A549 (cell line): ENCODE data around the gene RESF1. TPM values are rescaled to one million over a fixed set of nuclear protein-coding genes. Genes with fewer than 3 reads are reported as not detected.

Experiments
- ATAC-seq, 2 experiments: fragments of 200-7000 bp in 1 of 2; fragments of >200 bp in 1 of 2; cut with Nextera tagmentation in 1 of 2; cut with Tn5 transposase in 1 of 2; 3 replicates each; pipeline versions ENCODE4 v1.8.0 to v1.9.1; 2018 to 2020; ENCODE audit warnings: mild to moderate bottlenecking in 1 of 2, moderate library complexity in 1 of 2
- CTCF ChIA-PET: fragments of 300-600 bp; sonication (Branson Sonifier 250); formaldehyde crosslinking; extraction: SDS; loops from one replicate; lab custom pipeline; 2021; ENCODE audit warnings: antibody characterized with exemption, inconsistent platforms; lab: Yijun Ruan, JAX
- POLR2A ChIA-PET: fragments of 350-600 bp; formaldehyde crosslinking; extraction: SDS; loops from one replicate; lab custom pipeline; 2021; ENCODE audit warnings: antibody characterized with exemption, inconsistent platforms; lab: Yijun Ruan, JAX
- DNase-seq, 2 experiments: peaks; one replicate each; pipeline versions ENCODE4 v3.0.0 to v3.0.0-alpha.2; 2011 to 2016; ENCODE audit warnings: low read depth in 1 of 2, low spot score in 1 of 2
- FAIRE-seq: peaks from 2 replicates; lab custom pipeline; 2011; peaks lifted over from hg19 to GRCh38; lab: Jason Lieb, UNC
- H3K27ac ChIP-seq, 2 experiments: fragments of >200 bp; sonication (Bioruptor Twin); formaldehyde crosslinking; 3 replicates each; pipeline ENCODE4 v1.5.1; 2016 to 2017
- H3K4me1 ChIP-seq: fragments of >200 bp; sonication (Bioruptor Twin); formaldehyde crosslinking; 3 replicates; pipeline ENCODE4 v1.6.1; 2016
- H3K4me2 ChIP-seq: fragments of >200 bp; sonication (Bioruptor Twin); formaldehyde crosslinking; 3 replicates; pipeline ENCODE4 v1.6.1; 2016
- H3K4me3 ChIP-seq: fragments of >200 bp; sonication (Bioruptor Twin); formaldehyde crosslinking; 3 replicates; pipeline ENCODE4 v1.5.1; 2016
- H3K9me3 ChIP-seq: fragments of >200 bp; sonication (Bioruptor Twin); formaldehyde crosslinking; 3 replicates; pipeline ENCODE4 v1.6.1; 2016
- CBX2 ChIP-seq: fragments of 200-600 bp; sonication (generic); IDR thresholded peaks from 2 replicates; pipeline ENCODE4 v1.6.1; 2016; ENCODE audit warnings: low read depth, mild to moderate bottlenecking, borderline replicate concordance
- CEBPB ChIP-seq, 2 experiments: fragments of >200 bp in 1 of 2; sonication (Bioruptor Twin) in 1 of 2; formaldehyde crosslinking in 1 of 2; IDR thresholded peaks; 2 replicates each; pipeline ENCODE4 v1.6.1; 2012 to 2016
- CHD2 ChIP-seq: fragments of 150-350 bp; IDR thresholded peaks from 2 replicates; pipeline ENCODE4 v1.6.1; 2014; ENCODE audit warnings: low read length; ENCODE audit not compliant: partially characterized antibody
- EHF ChIP-seq: fragments of 250-450 bp; sonication (Bioruptor Pico); IDR thresholded peaks from 2 replicates; pipeline ENCODE4 v1.5.0; 2020; ENCODE audit warnings: mild to moderate bottlenecking
- EHMT2 ChIP-seq: fragments of 200-600 bp; sonication (generic); IDR thresholded peaks from 2 replicates; pipeline ENCODE4 v1.6.1; 2016; ENCODE audit warnings: antibody characterized with exemption, low read depth, mild to moderate bottlenecking, moderate library complexity
- EP300 ChIP-seq, 2 experiments: fragments of >200 bp; sonication (Bioruptor Twin); formaldehyde crosslinking; IDR thresholded peaks; 2 replicates in 1 of 2; 3 replicates in 1 of 2; pipeline ENCODE4 v1.6.1; 2016 to 2017
- FOSB ChIP-seq: fragments of 250-450 bp; sonication (Bioruptor Pico); IDR thresholded peaks from 2 replicates; pipeline ENCODE4 v1.5.0; 2020; ENCODE audit warnings: mild to moderate bottlenecking, moderate library complexity
- JUNB ChIP-seq: fragments of >200 bp; sonication (Bioruptor Twin); formaldehyde crosslinking; IDR thresholded peaks from 2 replicates; pipeline ENCODE4 v1.6.1; 2016
- KDM1A ChIP-seq: fragments of 200-600 bp; sonication (generic); IDR thresholded peaks from 2 replicates; pipeline ENCODE4 v1.6.1; 2016; ENCODE audit warnings: low read depth, mild to moderate bottlenecking
- MAZ ChIP-seq: fragments of 150-350 bp; IDR thresholded peaks from 2 replicates; pipeline ENCODE4 v1.6.1; 2014; ENCODE audit warnings: antibody characterized with exemption, low read depth, low read length, borderline replicate concordance
- MYC ChIP-seq: IDR thresholded peaks from 2 replicates; pipeline ENCODE4 v1.6.1; 2012; ENCODE audit warnings: mild to moderate bottlenecking, inconsistent platforms, low read length, improper control_type of control experiment, borderline replicate concordance
- NFE2L2 ChIP-seq: fragments of 150-350 bp; conservative IDR thresholded peaks from 2 replicates; pipeline ENCODE4 v1.6.1; 2014; ENCODE audit warnings: low read length
- NR3C1 ChIP-seq: fragments of >200 bp; sonication (Bioruptor Twin); formaldehyde crosslinking; IDR thresholded peaks from 3 replicates; pipeline ENCODE4 v1.6.1; 2017
- POLR2A ChIP-seq: IDR thresholded peaks from 2 replicates; pipeline ENCODE4 v1.6.1; 2012; ENCODE audit warnings: mild to moderate bottlenecking, low read length
- RAD21 ChIP-seq, 2 experiments: fragments of >200 bp in 1 of 2; sonication (Bioruptor Twin) in 1 of 2; formaldehyde crosslinking in 1 of 2; IDR thresholded peaks in 1 of 2; conservative IDR thresholded peaks in 1 of 2; 2 replicates in 1 of 2; 3 replicates in 1 of 2; pipeline ENCODE4 v1.6.1; 2012 to 2018; ENCODE audit warnings: inconsistent platforms in 1 of 2
- ZC3H11A ChIP-seq: fragments of 450-650 bp; IDR thresholded peaks from 2 replicates; pipeline ENCODE4 v1.6.1; 2014; ENCODE audit warnings: antibody characterized with exemption, mild to moderate bottlenecking
- ZNF302 ChIP-seq: fragments of 250-450 bp; sonication (Bioruptor Pico); IDR thresholded peaks from 2 replicates; pipeline ENCODE4 v1.9.0; 2021; ENCODE audit warnings: inconsistent platforms, mild to moderate bottlenecking, moderate library complexity
- WGBS: methylation state at CpG from one replicate; pipeline ENCODE4 v1.1.6; 2017; ENCODE audit errors: missing lambda C conversion rate; 5-methylcytosine and 5-hydroxymethylcytosine counted together
- polyA plus RNA-seq, 4 experiments: library from polyadenylated mRNA; depleted of rRNA in 3 of 4; stranded (reverse); fragments of >200 nt; fragmentation: RNase III in 1 of 4; extraction: RNeasy Plus Mini Kit Qiagen cat#74134 plus additional on column Dnase treatment in 1 of 4; gene quantifications; 2 replicates in 3 of 4; 3 replicates in 1 of 4; pipeline ENCODE4 v1.2.3, GENCODE V29; 2011 to 2017
- TF ChIP-seq, protein P1 (sequence below): IDR thresholded peaks from 2 replicates; pipeline ENCODE4 v1.6.1; 2012
- TF ChIP-seq, protein P2 (sequence below): fragments of 150-350 bp; IDR thresholded peaks from 2 replicates; pipeline ENCODE4 v1.6.1; 2014; ENCODE audit warnings: low read depth, mild to moderate bottlenecking, low read length
- TF ChIP-seq, protein P3 (sequence below): fragments of >200 bp; sonication (Bioruptor Twin); formaldehyde crosslinking; IDR thresholded peaks from 3 replicates; pipeline ENCODE4 v1.6.1; 2016
- TF ChIP-seq, protein P4 (sequence below): fragments of >200 bp; sonication (Bioruptor Twin); formaldehyde crosslinking; IDR thresholded peaks from 3 replicates; pipeline ENCODE4 v1.5.1; 2016

RESF1 gene
- polyA plus RNA-seq, 2 of the 4 experiments (the other 2 are of a cell fraction): 17.5 to 45.4 TPM

DNA sequence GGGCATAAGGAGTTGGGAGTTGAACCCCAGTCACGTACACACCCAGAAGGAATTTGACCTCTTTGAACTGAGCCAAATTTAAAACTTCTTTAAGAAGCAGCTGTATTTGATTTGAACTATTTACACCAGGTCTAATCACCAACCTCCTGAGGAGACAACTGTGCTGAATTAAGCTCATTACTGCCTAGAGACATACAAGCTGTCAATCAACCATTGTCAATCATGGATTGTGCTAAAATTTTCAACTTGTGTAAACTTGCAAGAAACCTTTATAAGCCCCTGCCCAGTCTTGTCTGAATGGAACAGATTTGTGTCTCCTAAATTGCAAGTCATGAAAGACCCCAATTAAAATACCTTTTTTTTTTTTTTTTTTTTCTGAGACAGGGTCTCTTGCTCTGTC, 44.3 kb upstream of the RESF1 start:
- TF ChIP-seq NFE2L2 (peak; percentile 51; the same call in 1 of the 2 replicates), ZC3H11A (no peak), EP300 (IDR thresholded peaks at IDR 0.05) (no peak), MAZ (no peak), EHMT2 (no peak)
- TF ChIP-seq, protein P1, sequence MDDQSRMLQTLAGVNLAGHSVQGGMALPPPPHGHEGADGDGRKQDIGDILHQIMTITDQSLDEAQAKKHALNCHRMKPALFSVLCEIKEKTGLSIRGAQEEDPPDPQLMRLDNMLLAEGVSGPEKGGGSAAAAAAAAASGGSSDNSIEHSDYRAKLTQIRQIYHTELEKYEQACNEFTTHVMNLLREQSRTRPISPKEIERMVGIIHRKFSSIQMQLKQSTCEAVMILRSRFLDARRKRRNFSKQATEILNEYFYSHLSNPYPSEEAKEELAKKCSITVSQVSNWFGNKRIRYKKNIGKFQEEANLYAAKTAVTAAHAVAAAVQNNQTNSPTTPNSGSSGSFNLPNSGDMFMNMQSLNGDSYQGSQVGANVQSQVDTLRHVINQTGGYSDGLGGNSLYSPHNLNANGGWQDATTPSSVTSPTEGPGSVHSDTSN: no peak
- H3K9me3 ChIP-seq: 0 out of 3 replicates have a peak, but pooled peaks cover 5% of the 10 kb centered on the region
- FAIRE-seq: no peak
- POLR2A ChIA-PET: interaction anchor here (0.7 kb wide), 2 partner anchors 13 to 15 kb away, joined by 3 to 4 read pairs; no protein-coding TSS in a partner anchor
- CTCF ChIA-PET: interaction anchor here (1.3 kb wide), 1 partner anchor 233 kb away, joined by 3 read pairs; no protein-coding TSS in a partner anchor
- H3K4me1 ChIP-seq: no peaks in the 10 kb centered on the region
- ATAC-seq: no peak
- H3K27ac ChIP-seq: no peak overlapping the region
- no peak overlapping the region for H3K4me3 ChIP-seq
- no peak overlapping the region for H3K4me2 ChIP-seq
- WGBS: 49% methylated on average over 1 of the region's 1 CpG
- DNase-seq: no peak

DNA sequence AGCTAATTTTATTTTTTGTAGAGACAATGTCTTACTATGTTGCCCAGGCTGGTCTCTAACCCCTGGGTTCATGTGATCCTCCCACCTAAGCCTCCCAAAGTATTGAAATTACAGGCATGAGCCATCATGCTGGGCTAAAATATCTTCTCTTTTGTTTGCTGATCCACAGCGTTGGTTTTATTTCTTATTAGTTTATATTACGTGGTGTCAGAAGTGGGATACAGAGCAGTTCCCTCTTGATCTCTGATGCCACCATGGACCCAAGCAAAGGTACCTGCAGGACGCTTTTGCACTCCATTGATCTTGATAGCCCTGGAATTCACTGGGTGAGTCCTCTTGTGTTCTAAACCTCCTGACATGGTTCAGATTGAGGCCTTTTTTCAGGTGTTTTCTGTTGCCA, 43.8 kb upstream of the RESF1 start:
- POLR2A ChIA-PET: interaction anchor here (0.6 to 0.7 kb wide), 2 partner anchors 15 to 416 kb away, joined by 3 to 4 read pairs; no protein-coding TSS in a partner anchor
- no peak for ATAC-seq
- FAIRE-seq: no peak
- no peak overlapping the region for H3K27ac ChIP-seq
- TF ChIP-seq, protein P2, sequence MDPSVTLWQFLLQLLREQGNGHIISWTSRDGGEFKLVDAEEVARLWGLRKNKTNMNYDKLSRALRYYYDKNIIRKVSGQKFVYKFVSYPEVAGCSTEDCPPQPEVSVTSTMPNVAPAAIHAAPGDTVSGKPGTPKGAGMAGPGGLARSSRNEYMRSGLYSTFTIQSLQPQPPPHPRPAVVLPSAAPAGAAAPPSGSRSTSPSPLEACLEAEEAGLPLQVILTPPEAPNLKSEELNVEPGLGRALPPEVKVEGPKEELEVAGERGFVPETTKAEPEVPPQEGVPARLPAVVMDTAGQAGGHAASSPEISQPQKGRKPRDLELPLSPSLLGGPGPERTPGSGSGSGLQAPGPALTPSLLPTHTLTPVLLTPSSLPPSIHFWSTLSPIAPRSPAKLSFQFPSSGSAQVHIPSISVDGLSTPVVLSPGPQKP: no peak
- TF ChIP-seq, protein P3, sequence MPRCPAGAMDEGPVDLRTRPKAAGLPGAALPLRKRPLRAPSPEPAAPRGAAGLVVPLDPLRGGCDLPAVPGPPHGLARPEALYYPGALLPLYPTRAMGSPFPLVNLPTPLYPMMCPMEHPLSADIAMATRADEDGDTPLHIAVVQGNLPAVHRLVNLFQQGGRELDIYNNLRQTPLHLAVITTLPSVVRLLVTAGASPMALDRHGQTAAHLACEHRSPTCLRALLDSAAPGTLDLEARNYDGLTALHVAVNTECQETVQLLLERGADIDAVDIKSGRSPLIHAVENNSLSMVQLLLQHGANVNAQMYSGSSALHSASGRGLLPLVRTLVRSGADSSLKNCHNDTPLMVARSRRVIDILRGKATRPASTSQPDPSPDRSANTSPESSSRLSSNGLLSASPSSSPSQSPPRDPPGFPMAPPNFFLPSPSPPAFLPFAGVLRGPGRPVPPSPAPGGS: no peak
- TF ChIP-seq CEBPB (IDR thresholded peaks at IDR 0.05) (no peak), ZNF302 (no peak), EHF (CRISPR knock-in tag) (no peak), KDM1A (no peak), RAD21 (conservative IDR thresholded peaks at IDR 0.05 in 1 of 2, IDR thresholded peaks at IDR 0.05 in 1 of 2) (no peak), NR3C1 (no peak), NFE2L2 (no peak), CHD2 (no peak), FOSB (no peak), JUNB (no peak), MYC (no peak), CBX2 (no peak), POLR2A (no peak)
- TF ChIP-seq, protein P4, sequence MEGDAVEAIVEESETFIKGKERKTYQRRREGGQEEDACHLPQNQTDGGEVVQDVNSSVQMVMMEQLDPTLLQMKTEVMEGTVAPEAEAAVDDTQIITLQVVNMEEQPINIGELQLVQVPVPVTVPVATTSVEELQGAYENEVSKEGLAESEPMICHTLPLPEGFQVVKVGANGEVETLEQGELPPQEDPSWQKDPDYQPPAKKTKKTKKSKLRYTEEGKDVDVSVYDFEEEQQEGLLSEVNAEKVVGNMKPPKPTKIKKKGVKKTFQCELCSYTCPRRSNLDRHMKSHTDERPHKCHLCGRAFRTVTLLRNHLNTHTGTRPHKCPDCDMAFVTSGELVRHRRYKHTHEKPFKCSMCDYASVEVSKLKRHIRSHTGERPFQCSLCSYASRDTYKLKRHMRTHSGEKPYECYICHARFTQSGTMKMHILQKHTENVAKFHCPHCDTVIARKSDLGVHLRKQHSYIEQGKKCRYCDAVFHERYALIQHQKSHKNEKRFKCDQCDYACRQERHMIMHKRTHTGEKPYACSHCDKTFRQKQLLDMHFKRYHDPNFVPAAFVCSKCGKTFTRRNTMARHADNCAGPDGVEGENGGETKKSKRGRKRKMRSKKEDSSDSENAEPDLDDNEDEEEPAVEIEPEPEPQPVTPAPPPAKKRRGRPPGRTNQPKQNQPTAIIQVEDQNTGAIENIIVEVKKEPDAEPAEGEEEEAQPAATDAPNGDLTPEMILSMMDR: no peak
- TF ChIP-seq, protein P1: no peak
- TF ChIP-seq, all 56 proteins: peak for 0
- 84% methylated on average over 3 of the region's 3 CpGs for WGBS
- Histone ChIP-seq H3K4me1 (no peaks in the 10 kb centered on the region), H3K4me3 (no peak overlapping the region), H3K4me2 (no peak overlapping the region), H3K9me3 (0 out of 3 replicates have a peak, but pooled peaks cover 5% of the 10 kb centered on the region)
- CTCF ChIA-PET: no interaction called here
- DNase-seq: no peak
